HL-60 (cell line): ENCODE data around the gene SUPT20HL1.

Experiments
- CTCF ChIP-seq: IDR thresholded peaks from one replicate; pipeline ENCODE4 v1.5.1; 2011; ENCODE audit warnings: low read length, control low read depth, inconsistent platforms; ENCODE audit not compliant: insufficient read depth
- GABPA ChIP-seq: IDR thresholded peaks from 2 replicates; pipeline ENCODE4 v1.6.1; 2012; ENCODE audit warnings: low read depth
- POLR2AphosphoS5 ChIP-seq: IDR thresholded peaks from 2 replicates; pipeline ENCODE4 v1.6.1; 2012; ENCODE audit warnings: low read depth
- REST ChIP-seq: IDR thresholded peaks from 2 replicates; pipeline ENCODE4 v1.6.1; 2012; ENCODE audit warnings: low read depth; ENCODE audit not compliant: insufficient replicate concordance

- TF ChIP-seq GABPA: no peak
- TF ChIP-seq CTCF: no peak
- TF ChIP-seq POLR2AphosphoS5: no peak
- no peak for TF ChIP-seq REST
Observed at GRCh38 chrX:24405959-24406358, 45.5 kb downstream of the SUPT20HL1 start.
